Heart left ventricle (tissue), 13 donors: Measurements from ENCODE around the gene MRPL55.

Source experiments
- POLR2A ChIP-seq, 2 donors: fragments of 450-650 bp; IDR thresholded peaks; one replicate each; pipeline ENCODE4 v1.6.1; 2017; ENCODE audit warnings: antibody characterized with exemption in 2 of 2, mild to moderate bottlenecking in 2 of 2, moderate library complexity in 2 of 2
- TF ChIP-seq, protein P1 (sequence below), 12 donors: fragments of 200-600 bp; sonication (generic) in 4 of 12; IDR thresholded peaks; one replicate each; pipeline versions ENCODE4 v1.5.0 to v1.8.0; 2018 to 2022; ENCODE audit warnings: antibody characterized with exemption in 12 of 12, mild to moderate bottlenecking in 5 of 12
- donor health status: ischemic (EF 13 %, LVEDD 7.1; RV severe dilation, severe dysfunction).
- donor health status: DM: no; HTN: yes; CAD: no.
- donor health status: DM: no; HTN: no; CAD: no.
- donor health status: ischemic (EF 25% LVEDD 6.9; RV normal size, moderate dysfunction).
- donor health status: ischemic (EF 25% LVEDD 5.7; RV mildly dilated, moderate dysfunction).
- donor health status: ischemic (EF 35%, LVEDD 5.7; RV mildly dilated, moderate dysfunction).
- donor health status: nonischemic (EF 11% LVEDD 7.7; RV severe dilation, severe dysfunction).
- donor health status: DM: yes; HTN: yes; CAD: no.
- donor health status: PGD.
- donor health status: ischemic (EF 29% LVEDD 5.4; RV normal size, mild dysfunction).
- donor health status: nonischemic (EF 23%, LVEDD 6.1; RV moderate dilation, normal function).

GRCh38 chr1:228082918-228083870 lies 25.9 kb downstream of the MRPL55 start:
- TF ChIP-seq, protein P1, sequence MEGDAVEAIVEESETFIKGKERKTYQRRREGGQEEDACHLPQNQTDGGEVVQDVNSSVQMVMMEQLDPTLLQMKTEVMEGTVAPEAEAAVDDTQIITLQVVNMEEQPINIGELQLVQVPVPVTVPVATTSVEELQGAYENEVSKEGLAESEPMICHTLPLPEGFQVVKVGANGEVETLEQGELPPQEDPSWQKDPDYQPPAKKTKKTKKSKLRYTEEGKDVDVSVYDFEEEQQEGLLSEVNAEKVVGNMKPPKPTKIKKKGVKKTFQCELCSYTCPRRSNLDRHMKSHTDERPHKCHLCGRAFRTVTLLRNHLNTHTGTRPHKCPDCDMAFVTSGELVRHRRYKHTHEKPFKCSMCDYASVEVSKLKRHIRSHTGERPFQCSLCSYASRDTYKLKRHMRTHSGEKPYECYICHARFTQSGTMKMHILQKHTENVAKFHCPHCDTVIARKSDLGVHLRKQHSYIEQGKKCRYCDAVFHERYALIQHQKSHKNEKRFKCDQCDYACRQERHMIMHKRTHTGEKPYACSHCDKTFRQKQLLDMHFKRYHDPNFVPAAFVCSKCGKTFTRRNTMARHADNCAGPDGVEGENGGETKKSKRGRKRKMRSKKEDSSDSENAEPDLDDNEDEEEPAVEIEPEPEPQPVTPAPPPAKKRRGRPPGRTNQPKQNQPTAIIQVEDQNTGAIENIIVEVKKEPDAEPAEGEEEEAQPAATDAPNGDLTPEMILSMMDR (IDR thresholded peaks at IDR 0.05) = no peak
- no peak for TF ChIP-seq POLR2A (IDR thresholded peaks at IDR 0.05)
